RWPE1 (cell line): ENCODE data around the gene HHATL.

Source experiments
- CTCF ChIA-PET: fragments of 350-600 bp; sonication (Branson Sonifier 250); formaldehyde crosslinking; extraction: SDS; loops from one replicate; lab custom pipeline; 2021; lab: Yijun Ruan, JAX
- POLR2A ChIA-PET: fragments of 400-600 bp; formaldehyde crosslinking; extraction: SDS; loops from one replicate; lab custom pipeline; 2020; ENCODE audit warnings: antibody characterized with exemption; ENCODE audit not compliant: low non-redundant PET; lab: Yijun Ruan, JAX
- DNase-seq: peaks from one replicate; pipeline ENCODE4 v3.0.0; 2012; ENCODE audit warnings: low spot score
- H3K27ac ChIP-seq: fragments of 450-650 bp; 2 replicates; pipeline ENCODE4 v1.5.1; 2017
- TF ChIP-seq, protein P1 (sequence below): fragments of 450-650 bp; conservative IDR thresholded peaks from 2 replicates; pipeline ENCODE4 v1.5.1; 2017; ENCODE audit warnings: low read depth, mild to moderate bottlenecking

The HHATL gene

DNA sequence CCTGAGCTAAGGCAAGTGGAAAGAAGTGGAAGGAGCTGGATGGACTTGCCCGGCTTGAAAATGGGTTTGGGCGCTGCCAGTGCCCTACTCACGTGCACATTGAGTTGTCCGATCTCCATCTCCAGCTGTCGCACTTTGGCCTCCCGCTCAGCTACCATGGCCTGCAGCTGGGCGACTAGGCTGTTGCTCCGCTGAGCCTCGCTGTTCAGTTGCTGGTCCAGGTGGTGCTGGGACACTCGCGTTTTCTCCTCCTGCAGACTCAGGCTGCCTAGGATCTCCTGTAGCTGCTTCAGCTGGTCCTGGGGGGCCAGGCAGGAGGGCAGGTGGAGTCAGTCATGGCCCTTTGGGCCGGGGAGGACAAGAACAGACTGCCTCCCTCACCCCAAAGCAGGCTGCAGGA lies 33.0 kb upstream of the HHATL start:
- TF ChIP-seq, protein P1, sequence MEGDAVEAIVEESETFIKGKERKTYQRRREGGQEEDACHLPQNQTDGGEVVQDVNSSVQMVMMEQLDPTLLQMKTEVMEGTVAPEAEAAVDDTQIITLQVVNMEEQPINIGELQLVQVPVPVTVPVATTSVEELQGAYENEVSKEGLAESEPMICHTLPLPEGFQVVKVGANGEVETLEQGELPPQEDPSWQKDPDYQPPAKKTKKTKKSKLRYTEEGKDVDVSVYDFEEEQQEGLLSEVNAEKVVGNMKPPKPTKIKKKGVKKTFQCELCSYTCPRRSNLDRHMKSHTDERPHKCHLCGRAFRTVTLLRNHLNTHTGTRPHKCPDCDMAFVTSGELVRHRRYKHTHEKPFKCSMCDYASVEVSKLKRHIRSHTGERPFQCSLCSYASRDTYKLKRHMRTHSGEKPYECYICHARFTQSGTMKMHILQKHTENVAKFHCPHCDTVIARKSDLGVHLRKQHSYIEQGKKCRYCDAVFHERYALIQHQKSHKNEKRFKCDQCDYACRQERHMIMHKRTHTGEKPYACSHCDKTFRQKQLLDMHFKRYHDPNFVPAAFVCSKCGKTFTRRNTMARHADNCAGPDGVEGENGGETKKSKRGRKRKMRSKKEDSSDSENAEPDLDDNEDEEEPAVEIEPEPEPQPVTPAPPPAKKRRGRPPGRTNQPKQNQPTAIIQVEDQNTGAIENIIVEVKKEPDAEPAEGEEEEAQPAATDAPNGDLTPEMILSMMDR, result no peak
- DNase-seq, result no peak
- no peak overlapping the region for H3K27ac ChIP-seq
- CTCF ChIA-PET, result interaction anchor here (0.9 kb wide), 1 partner anchor 95 kb away, joined by 3 read pairs; no protein-coding TSS in a partner anchor
- POLR2A ChIA-PET, result no interaction called here

DNA sequence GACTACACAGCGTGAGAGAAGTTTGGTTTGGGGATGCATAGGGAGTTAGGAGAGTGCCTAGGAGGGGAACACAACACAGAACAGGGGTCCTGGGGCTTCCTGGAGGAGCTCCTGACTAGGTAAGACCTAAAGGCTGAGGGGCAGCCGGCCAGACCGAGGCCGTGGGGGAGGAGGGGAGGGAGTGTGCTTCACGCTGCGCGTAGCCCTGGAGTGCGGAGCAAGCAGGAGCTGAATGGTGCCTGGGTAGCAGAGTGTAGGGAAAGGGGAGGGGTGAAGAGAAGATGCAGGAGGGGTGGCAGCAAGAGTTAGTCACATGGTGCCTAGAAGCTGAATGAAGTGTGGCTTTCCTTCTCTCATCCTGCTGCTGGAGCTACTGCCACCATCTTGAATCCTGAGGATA lies 32.4 kb upstream of the HHATL start:
- H3K27ac ChIP-seq, result no peak overlapping the region
- TF ChIP-seq, protein P1, result no peak
- CTCF ChIA-PET, result interaction anchor here (0.9 kb wide), 1 partner anchor 96 kb away, joined by 3 read pairs; no protein-coding TSS in a partner anchor
- POLR2A ChIA-PET, result no interaction called here
- DNase-seq, result no peak

DNA sequence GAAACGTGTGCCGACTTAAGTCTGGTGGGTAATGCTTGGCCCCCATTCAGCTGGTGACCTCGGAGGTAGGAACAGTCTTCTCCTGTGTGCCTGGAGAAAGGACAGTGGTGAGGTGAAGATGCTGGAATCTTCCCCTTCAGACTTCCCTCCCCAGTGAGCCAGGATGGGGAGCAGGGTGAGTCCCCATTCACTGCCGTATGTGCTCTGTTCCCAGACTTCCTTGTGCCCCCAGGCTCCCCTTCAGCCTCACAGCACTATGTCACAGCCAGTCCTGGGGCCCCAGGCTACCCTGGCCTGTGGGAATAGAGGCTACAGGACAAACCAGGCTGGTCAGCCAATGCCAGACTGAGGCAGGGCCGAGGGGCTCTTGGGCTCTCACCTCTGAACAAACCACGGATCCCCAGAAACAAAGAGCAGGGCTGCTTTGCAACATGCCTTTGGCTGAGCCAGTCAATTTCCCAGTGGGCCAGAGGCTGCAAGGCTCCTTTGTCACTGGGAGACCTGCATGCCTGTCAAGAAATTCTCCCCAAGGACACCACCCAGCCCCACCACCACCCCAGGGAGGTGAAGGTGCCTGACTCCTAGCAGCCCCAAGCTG lies 31.8 kb upstream of the HHATL start:
- POLR2A ChIA-PET, result no interaction called here
- CTCF ChIA-PET, result no interaction called here
- TF ChIP-seq, protein P1, result no peak
- H3K27ac ChIP-seq, result no peak overlapping the region
- DNase-seq, result no peak

DNA sequence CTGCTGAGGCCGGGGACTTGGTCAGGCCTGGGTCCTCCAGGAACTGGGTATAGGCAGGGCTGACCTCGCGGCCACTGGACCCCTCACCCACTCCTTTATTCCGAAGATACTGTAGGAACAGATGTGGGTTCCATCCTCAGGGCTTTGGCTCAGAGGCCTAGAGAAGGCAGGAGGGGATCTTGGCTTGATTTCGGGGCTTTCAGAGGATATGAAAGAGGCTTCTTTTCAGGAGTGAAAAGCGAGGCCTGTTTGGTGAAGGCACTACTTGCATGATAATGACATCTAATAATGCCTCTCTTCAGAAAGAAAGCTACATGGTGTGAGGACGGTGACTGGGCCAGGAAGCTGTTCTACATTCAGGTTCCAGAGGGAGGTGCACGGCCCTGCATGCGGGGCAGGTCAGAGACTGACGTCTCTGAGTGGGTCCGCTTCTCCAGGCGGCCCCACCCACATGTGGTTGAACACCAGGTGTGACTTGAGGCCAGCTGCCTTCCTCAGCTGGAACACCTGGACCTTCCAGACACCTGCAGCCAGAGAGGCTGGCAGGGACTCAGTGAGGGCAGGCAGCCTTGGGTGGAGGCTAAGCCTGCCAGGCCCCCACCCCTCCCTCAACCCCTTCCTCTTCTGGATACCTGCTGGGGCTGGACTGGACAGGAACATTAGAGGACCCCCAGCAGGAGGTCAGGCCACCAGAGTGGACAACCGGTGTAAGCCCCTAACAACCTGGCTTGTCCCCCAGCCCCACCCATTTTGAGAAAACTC lies 31.1 kb upstream of the HHATL start:
- CTCF ChIA-PET, result no interaction called here
- POLR2A ChIA-PET, result no interaction called here
- no peak overlapping the region for H3K27ac ChIP-seq
- DNase-seq, result no peak
- TF ChIP-seq, protein P1, result no peak

DNA sequence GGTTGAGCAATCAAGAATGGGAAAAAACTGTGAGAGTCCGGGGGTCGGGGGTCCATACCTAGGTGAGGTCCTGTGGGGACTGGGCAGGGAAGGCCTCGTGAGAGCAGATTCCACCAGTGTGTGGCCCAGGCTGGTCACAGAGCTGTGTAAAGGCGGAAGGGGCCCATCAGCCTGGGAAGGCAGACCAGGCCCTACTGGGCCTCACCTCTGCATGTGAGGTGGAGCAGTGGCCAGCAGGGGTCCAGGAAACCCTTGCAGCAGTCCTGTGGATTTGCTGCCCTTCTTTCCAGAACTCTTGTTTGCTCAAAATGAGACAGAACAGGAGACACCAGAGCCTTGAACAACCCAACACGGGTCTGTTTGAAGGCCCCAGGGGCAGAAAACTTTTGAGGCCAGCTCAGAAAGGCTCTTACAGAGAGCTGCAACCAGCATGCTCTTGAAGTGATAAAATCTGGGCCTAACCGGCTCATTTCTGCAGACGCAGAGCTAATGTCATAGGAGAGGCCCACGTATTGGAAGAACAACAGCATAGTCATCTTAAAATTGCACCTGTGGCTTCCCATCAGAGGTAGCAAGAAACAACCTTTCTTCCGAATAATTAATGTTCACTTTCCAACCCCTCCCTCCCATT lies 30.3 kb upstream of the HHATL start:
- H3K27ac ChIP-seq, result no peak overlapping the region
- CTCF ChIA-PET, result no interaction called here
- POLR2A ChIA-PET, result no interaction called here
- DNase-seq, result no peak
- TF ChIP-seq, protein P1, result no peak

DNA sequence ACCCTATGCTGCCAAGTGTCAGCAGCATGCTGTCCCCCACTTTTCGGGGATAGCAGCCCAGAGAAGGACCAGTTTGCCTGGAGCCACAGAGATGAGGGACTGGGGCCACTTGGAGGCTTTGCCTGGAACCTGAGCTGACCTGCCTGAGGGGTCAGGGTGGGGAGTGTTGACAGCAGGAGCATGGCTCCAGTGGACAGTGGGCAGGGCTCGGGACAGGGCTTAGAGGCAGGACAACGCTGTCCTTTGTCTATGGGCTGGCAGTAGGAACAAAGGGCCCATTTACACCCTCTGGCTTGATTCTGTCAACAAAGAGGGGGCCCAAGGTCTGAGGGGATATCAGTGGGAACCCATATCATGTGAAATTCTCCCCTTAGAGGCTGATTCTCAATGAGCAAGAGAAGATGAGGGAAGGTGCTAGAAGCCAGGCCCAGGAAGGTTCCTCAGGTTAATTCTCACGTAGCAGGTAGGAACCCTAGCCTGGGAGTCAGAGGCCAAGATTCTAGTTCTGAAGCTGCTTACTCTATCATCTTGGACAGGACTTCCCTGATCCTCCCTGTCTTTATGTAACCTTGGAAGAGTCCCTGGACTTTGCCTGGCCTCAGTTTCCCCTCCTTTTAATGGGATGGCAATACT lies 29.7 kb upstream of the HHATL start:
- ChIA-PET CTCF (interaction anchor here (0.6 kb wide), 1 partner anchor 86 kb away, joined by 5 read pairs; no protein-coding TSS in a partner anchor), POLR2A (no interaction called here)
- no peak overlapping the region for H3K27ac ChIP-seq
- DNase-seq, result no peak
- TF ChIP-seq, protein P1, result no peak
